NB4 (cell line): ENCODE results near the gene SUPV3L1.
"Not testable (repeated sequence)": the region's sequence is repeated elsewhere in the genome, so short reads cannot be mapped to it uniquely, and the experiment has no call there.

ENCODE experiments used
- DNase-seq: peaks from one replicate; pipeline ENCODE4 v3.0.0; 2010; ENCODE audit warnings: low read depth
- H3K4me3 ChIP-seq: one replicate; pipeline ENCODE4 v1.5.1; 2011; ENCODE audit warnings: mild to moderate bottlenecking, low read depth, low read length, moderate library complexity
- MYC ChIP-seq: IDR thresholded peaks from 2 replicates; pipeline ENCODE4 v1.6.1; 2011; ENCODE audit warnings: low read depth, low read length
- POLR2A ChIP-seq: IDR thresholded peaks from 2 replicates; pipeline ENCODE4 v1.6.1; 2011; ENCODE audit warnings: mild to moderate bottlenecking; ENCODE audit not compliant: insufficient read length; ENCODE audit errors: extremely low read depth
- TF ChIP-seq, protein P1 (sequence below): IDR thresholded peaks from 2 replicates; pipeline ENCODE4 v1.6.1; 2011; ENCODE audit warnings: low read depth, low read length
- TF ChIP-seq, protein P2 (sequence below): IDR thresholded peaks from one replicate; pipeline ENCODE4 v1.5.1; 2012; ENCODE audit warnings: low read depth, low read length

The SUPV3L1 gene

DNA sequence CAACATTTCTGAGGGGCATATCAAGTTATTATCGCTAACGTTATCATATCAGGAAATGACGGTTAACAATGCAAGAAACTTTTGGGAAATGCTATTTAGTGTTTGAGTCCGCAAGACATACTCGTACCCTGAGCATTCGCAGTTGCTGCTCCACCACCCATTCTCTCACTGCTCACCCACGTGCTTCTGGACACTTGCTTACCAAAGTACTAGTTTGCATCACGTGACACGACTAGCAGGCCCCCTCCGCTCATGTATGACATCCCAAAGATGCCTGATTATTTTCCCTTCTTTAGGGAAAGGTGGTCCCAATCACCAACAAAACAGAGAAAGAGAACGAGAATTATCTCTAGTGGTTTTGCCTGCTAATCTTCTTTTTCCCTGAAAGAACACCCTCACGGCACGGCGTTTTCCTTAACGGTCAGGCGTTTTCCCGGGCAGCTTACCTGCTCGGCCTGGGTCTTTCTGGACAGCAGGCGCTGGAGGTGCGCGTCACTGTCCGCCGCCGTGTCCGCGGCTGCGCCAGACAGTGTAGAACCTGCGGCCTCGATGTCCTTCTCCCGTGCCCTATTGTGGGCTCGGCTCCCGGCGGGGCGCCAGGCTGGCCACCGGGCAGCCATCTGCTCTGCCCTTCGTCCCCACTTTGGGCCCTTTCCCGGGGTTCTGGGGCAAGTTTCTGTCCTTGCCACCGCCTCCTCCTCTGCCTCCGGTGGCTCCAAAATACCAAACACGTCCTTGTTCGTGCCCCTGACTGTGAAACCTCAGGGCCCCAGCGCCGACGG is at the start of gene SUPV3L1:
Gene SUPV3L1 (plus strand): TSS at position 492 of the 782 bp plus-strand sequence. CDS start 58 bp downstream, at position 550.
- TF ChIP-seq, protein P1, sequence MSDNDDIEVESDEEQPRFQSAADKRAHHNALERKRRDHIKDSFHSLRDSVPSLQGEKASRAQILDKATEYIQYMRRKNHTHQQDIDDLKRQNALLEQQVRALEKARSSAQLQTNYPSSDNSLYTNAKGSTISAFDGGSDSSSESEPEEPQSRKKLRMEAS = peak; percentile 100
- TF ChIP-seq, protein P2, sequence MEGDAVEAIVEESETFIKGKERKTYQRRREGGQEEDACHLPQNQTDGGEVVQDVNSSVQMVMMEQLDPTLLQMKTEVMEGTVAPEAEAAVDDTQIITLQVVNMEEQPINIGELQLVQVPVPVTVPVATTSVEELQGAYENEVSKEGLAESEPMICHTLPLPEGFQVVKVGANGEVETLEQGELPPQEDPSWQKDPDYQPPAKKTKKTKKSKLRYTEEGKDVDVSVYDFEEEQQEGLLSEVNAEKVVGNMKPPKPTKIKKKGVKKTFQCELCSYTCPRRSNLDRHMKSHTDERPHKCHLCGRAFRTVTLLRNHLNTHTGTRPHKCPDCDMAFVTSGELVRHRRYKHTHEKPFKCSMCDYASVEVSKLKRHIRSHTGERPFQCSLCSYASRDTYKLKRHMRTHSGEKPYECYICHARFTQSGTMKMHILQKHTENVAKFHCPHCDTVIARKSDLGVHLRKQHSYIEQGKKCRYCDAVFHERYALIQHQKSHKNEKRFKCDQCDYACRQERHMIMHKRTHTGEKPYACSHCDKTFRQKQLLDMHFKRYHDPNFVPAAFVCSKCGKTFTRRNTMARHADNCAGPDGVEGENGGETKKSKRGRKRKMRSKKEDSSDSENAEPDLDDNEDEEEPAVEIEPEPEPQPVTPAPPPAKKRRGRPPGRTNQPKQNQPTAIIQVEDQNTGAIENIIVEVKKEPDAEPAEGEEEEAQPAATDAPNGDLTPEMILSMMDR = no peak
- TF ChIP-seq MYC (peak; percentile 100), POLR2A (peak; percentile 92)
- DNase-seq = peak; percentile 98

DNA sequence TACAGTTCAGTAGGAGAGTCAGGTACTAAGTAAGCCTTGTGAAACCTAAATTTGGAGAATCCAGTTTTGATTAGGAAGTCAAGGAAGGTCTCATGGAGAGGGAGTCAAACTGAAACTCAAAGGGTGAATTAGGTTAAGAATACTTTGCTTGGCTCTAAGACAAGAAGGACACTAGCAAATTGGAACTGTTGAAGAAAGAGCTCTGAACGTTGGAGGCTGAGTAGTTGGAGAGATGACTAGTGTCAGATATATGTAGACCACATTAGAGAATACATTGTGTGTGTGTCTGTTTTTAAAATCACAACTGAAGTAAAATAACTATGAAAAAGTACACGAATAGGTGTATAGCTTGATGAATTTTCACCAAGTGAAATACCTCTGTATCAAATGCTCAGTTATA is 49.8 kb upstream of the SUPV3L1 start:
- no peak for DNase-seq
- no peak overlapping the region for H3K4me3 ChIP-seq
- TF ChIP-seq, protein P2 = no peak
- TF ChIP-seq MYC (no peak), POLR2A (no peak)
- TF ChIP-seq, protein P1 = no peak

More for the DNA sequence above, at the start of gene SUPV3L1:
- peak within 1 kb of the TSS; percentile 73 for H3K4me3 ChIP-seq

DNA sequence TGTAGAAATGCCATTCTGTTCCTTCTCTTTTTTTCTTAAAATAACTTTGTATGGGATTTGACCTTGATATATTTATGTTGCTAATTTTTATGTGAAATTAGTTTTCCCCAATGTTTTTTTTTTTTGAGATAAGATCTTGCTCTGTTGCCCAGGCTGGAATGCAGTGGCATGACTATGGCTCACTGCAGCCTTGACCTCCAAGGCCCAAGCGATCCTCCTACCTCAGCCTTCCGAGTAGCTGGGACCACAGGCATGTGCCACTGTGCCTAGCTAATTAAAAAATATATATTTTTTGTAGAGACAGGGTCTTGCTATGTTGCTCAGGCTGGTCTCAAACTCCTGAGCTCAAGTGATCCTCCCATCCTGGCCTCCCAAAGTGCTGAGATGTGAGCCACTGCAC is 40.1 kb upstream of the SUPV3L1 start:
- TF ChIP-seq, protein P2 = no peak
- TF ChIP-seq POLR2A (no peak), MYC (no peak)
- TF ChIP-seq, protein P1 = no peak
- DNase-seq = no peak
- H3K4me3 ChIP-seq = no peak overlapping the region

DNA sequence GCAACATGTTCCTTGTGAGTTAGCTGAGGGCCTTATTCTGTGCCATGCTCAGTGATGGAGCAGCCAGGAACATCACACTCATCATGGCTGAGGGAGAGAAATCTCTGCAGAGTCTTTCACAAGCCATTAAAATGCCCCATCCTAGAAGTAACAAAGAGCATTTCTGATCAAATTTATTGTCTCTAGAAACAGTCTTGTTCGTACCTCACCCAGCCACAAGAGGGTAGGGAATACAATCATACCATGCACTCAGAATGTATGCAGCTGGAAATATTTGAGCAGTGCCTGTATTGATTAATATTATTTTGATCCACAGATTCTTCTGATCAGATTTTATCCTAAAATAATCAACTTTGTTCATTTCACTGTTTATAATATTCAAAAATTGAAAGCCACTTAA is 38.7 kb upstream of the SUPV3L1 start:
- H3K4me3 ChIP-seq = no peak overlapping the region
- TF ChIP-seq, protein P2 = no peak
- TF ChIP-seq, protein P1 = no peak
- TF ChIP-seq MYC (no peak), POLR2A (no peak)
- DNase-seq = no peak

DNA sequence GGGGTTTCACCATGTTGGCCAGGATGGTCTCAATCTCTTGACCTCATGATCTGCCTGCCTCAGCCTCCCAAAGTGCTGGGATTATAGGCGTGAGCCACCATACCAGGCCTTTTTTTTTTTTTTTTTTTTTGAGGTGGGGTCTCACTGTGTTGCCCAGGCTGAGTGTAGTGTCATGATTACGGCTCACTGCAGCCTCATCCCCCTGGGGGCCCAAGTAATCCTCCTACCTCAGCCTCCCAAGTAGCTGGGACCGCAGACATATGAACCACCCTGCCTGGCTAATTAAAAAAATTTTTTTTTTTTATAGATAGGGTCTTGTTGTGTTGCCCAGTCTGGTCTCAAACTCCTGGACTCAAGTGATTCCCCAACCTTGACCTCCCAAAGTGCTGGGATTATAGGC is 38.0 kb upstream of the SUPV3L1 start:
- not testable (repeated sequence) for DNase-seq, H3K4me3 ChIP-seq

DNA sequence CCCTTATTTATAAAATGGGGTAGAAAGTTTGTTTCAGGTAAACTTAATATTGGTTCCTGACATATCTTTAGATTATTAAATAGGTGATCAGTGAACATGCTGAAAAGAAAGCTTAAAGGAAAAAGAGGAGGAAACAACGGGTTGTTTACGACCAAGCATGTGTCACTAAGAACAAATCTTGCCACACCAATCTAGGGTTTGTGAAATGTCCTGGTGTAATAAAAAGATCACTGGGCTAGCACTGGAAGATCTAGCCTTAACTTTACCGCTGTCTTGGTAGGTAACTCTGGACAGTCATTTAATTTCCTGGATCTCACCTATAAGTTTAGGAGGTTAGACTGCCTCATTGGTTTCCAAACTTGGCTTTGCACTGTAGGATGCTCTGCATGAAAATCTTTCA is 37.1 kb upstream of the SUPV3L1 start:
- peak; percentile 28 for DNase-seq
- H3K4me3 ChIP-seq = no peak overlapping the region
- TF ChIP-seq POLR2A = no peak
- TF ChIP-seq, protein P1 = no peak
- TF ChIP-seq MYC = no peak
- TF ChIP-seq, protein P2 = no peak
